GM12872 (cell line): ENCODE data around the gene LAMA1.

Experiments used
- CTCF ChIP-seq: IDR thresholded peaks from 3 replicates; pipeline ENCODE4 v1.5.1; 2011; ENCODE audit warnings: low read depth, mild to moderate bottlenecking, low read length, moderate library complexity; ENCODE audit not compliant: insufficient read depth

The LAMA1 gene

GRCh38 chr18:7117390-7118355 is at the start of gene LAMA1:
TSS of gene LAMA1 (minus strand) at chr18:7117797. CDS start at chr18:7117720, 77 bp downstream.
- no peak for TF ChIP-seq CTCF

- TF ChIP-seq CTCF, result no peak
These were observed 48.3 kb upstream of the LAMA1 start for GRCh38 chr18:7165846-7166393.

GRCh38 chr18:7164323-7165004 is 46.9 kb upstream of the LAMA1 start:
- 0 out of 3 replicates have a peak, but pooled peaks have one; percentile 20 for TF ChIP-seq CTCF

GRCh38 chr18:7158216-7158615 is 40.6 kb upstream of the LAMA1 start:
- TF ChIP-seq CTCF, result no peak

- TF ChIP-seq CTCF, result no peak
These were observed 40.2 kb upstream of the LAMA1 start for GRCh38 chr18:7157760-7158159.

- no peak for TF ChIP-seq CTCF
These were observed 38.3 kb upstream of the LAMA1 start for GRCh38 chr18:7155887-7156286.

- TF ChIP-seq CTCF, result no peak
These were observed 37.5 kb upstream of the LAMA1 start for GRCh38 chr18:7155092-7155491.
